Endodermal cell (in vitro differentiated cells): ENCODE measurements around the gene CRYL1. TPM values are rescaled to one million over a fixed set of nuclear protein-coding genes. Genes with fewer than 3 reads are reported as not detected.

Experiments used
- DNase-seq: peaks from one replicate; pipeline ENCODE4 v3.0.0-alpha.2; 2017
- H3K27ac ChIP-seq: 2 replicates; pipeline ENCODE4 v1.5.1; 2013; ENCODE audit warnings: mild to moderate bottlenecking, low read depth, low read length, moderate library complexity
- H3K27me3 ChIP-seq: 2 replicates; pipeline ENCODE4 v1.6.1; 2013; ENCODE audit warnings: mild to moderate bottlenecking, low read length, moderate library complexity; ENCODE audit not compliant: insufficient read depth, control insufficient read depth, poor library complexity, severe bottlenecking
- H3K36me3 ChIP-seq: 2 replicates; pipeline ENCODE4 v1.7.0; 2013; ENCODE audit warnings: mild to moderate bottlenecking, low read length, moderate library complexity; ENCODE audit not compliant: control insufficient read depth, insufficient read depth
- H3K4me1 ChIP-seq: one replicate; pipeline ENCODE4 v1.7.0; 2013; ENCODE audit warnings: low read length; ENCODE audit not compliant: control insufficient read depth, insufficient read depth
- H3K4me3 ChIP-seq: 2 replicates; pipeline ENCODE4 v1.5.1; 2013; ENCODE audit warnings: mild to moderate bottlenecking, low read length, moderate library complexity
- H3K9ac ChIP-seq: 2 replicates; pipeline ENCODE4 v1.6.1; 2013; ENCODE audit warnings: mild to moderate bottlenecking, low read length, moderate library complexity; ENCODE audit not compliant: poor library complexity, severe bottlenecking; ENCODE audit errors: extremely low read depth
- H3K9me3 ChIP-seq: 2 replicates; pipeline ENCODE4 v1.6.1; 2013; ENCODE audit warnings: mild to moderate bottlenecking, low read length, moderate library complexity; ENCODE audit not compliant: control insufficient read depth
- H3K27ac Mint-ChIP-seq: 2 replicates; pipeline ENCODE4 v1.8.0; 2020; ENCODE audit warnings: mixed read lengths
- H3K27me3 Mint-ChIP-seq: 2 replicates; pipeline ENCODE4 v1.8.0; 2021; ENCODE audit warnings: mild to moderate bottlenecking, mixed read lengths; ENCODE audit not compliant: insufficient read depth
- H3K36me3 Mint-ChIP-seq: 2 replicates; pipeline ENCODE4 v1.8.0; 2020; ENCODE audit warnings: low read depth, mixed read lengths
- H3K4me1 Mint-ChIP-seq: 2 replicates; pipeline ENCODE4 v1.8.0; 2020; ENCODE audit warnings: mixed read lengths
- H3K4me3 Mint-ChIP-seq: 2 replicates; pipeline ENCODE4 v1.8.0; 2020; ENCODE audit warnings: mild to moderate bottlenecking, moderate library complexity, mixed read lengths
- H3K9me3 Mint-ChIP-seq: 2 replicates; pipeline ENCODE4 v1.8.0; 2020; ENCODE audit warnings: mild to moderate bottlenecking, mixed read lengths
- CTCF ChIP-seq: fragments of 200-600 bp; sonication (generic); conservative IDR thresholded peaks from 2 replicates; pipeline ENCODE4 v1.5.0; 2021; ENCODE audit warnings: antibody characterized with exemption, mild to moderate bottlenecking
- WGBS, 2 experiments: methylation state at CpG; one replicate each; pipeline versions ENCODE4 v1.1.5 to v1.1.7; 2013; ENCODE audit warnings: missing lambda C conversion rate in 2 of 2, mixed read lengths in 1 of 2; ENCODE audit not compliant: insufficient coverage in 1 of 2, insufficient read length in 1 of 2; 5-methylcytosine and 5-hydroxymethylcytosine counted together
- total RNA-seq, 2 donors: library from RNA; stranded (reverse); fragmentation: NEBNext Ultra II Directional in 1 of 2; extraction: Animal tissue kit (Norgen Biotek cat#: 25700) in 1 of 2; gene quantifications; 2 replicates in 1 of 2; 3 replicates in 1 of 2; pipeline ENCODE4 v1.2.1, GENCODE V29; 2021

CRYL1 gene
- total RNA-seq, 2 donors from 2014 or later: 1.7 to 4.1 TPM

GRCh38 chr13:20536992-20537391 is 11.3 kb upstream of the CRYL1 start:
- H3K4me3 ChIP-seq: no peak overlapping the region
- H3K4me1 Mint-ChIP-seq: no peaks in the 10 kb centered on the region
- peaks cover 15% of the 10 kb centered on the region for H3K27me3 Mint-ChIP-seq
- peaks cover 1% of the 10 kb centered on the region for H3K36me3 Mint-ChIP-seq
- no peak for TF ChIP-seq CTCF
- peaks cover 40% of the 10 kb centered on the region for H3K9me3 Mint-ChIP-seq
- no peaks in the 10 kb centered on the region for H3K4me1 ChIP-seq
- DNase-seq: no peak
- no peak overlapping the region for H3K27ac Mint-ChIP-seq
- H3K9ac ChIP-seq: no peak overlapping the region
- H3K27me3 ChIP-seq: no peaks in the 10 kb centered on the region
- H3K27ac ChIP-seq: no peak overlapping the region
- H3K4me3 Mint-ChIP-seq: no peak overlapping the region
- H3K9me3 ChIP-seq: peaks cover 12% of the 10 kb centered on the region
- no peaks in the 10 kb centered on the region for H3K36me3 ChIP-seq

GRCh38 chr13:20534038-20534608 is 8.5 kb upstream of the CRYL1 start:
- peaks cover 1% of the 10 kb centered on the region for H3K36me3 Mint-ChIP-seq
- H3K36me3 ChIP-seq: no peaks in the 10 kb centered on the region

GRCh38 chr13:20528452-20528851 is 2.8 kb upstream of the CRYL1 start:
- TF ChIP-seq CTCF: no peak
- Histone ChIP-seq H3K27me3 (peaks cover 58% of the 10 kb centered on the region), H3K4me1 (no peaks in the 10 kb centered on the region), H3K9ac (no peak overlapping the region), H3K36me3 (no peaks in the 10 kb centered on the region), H3K9me3 (no peaks in the 10 kb centered on the region), H3K27ac (no peak overlapping the region), H3K4me3 (no peak overlapping the region)
- DNase-seq: no peak
- Mint-ChIP-seq H3K9me3 (peaks cover 20% of the 10 kb centered on the region), H3K4me3 (no peak overlapping the region), H3K4me1 (peaks cover 9% of the 10 kb centered on the region), H3K27ac (no peak overlapping the region), H3K27me3 (peaks cover 66% of the 10 kb centered on the region), H3K36me3 (no peaks in the 10 kb centered on the region)
- 78 to 86% methylated on average over 2 of the region's 2 CpGs for WGBS, 2 experiments

More at GRCh38 chr13:20534038-20534608, 8.5 kb upstream of the CRYL1 start:
- Histone ChIP-seq H3K27me3 (peaks cover 4% of the 10 kb centered on the region), H3K9ac (no peak overlapping the region), H3K27ac (no peak overlapping the region), H3K4me1 (no peaks in the 10 kb centered on the region), H3K9me3 (peaks cover 12% of the 10 kb centered on the region), H3K4me3 (no peak overlapping the region)
- no peak overlapping the region for H3K4me3 Mint-ChIP-seq
- peak; percentile 43 for DNase-seq
- peaks cover 33% of the 10 kb centered on the region for H3K27me3 Mint-ChIP-seq
- H3K4me1 Mint-ChIP-seq: no peaks in the 10 kb centered on the region
- no peak for TF ChIP-seq CTCF
- H3K27ac Mint-ChIP-seq: no peak overlapping the region
- WGBS, 2 experiments: 78 to 82% methylated on average over 5 to 10 of the region's 10 CpGs
- H3K9me3 Mint-ChIP-seq: peaks cover 44% of the 10 kb centered on the region
